HUES6 (cell line): ENCODE data around the gene SH3GL3.

ENCODE experiments used
- H3K27ac ChIP-seq: 2 replicates; pipeline ENCODE4 v1.7.0; 2013; ENCODE audit warnings: low read depth, mild to moderate bottlenecking, low read length, inconsistent platforms
- H3K27me3 ChIP-seq: 2 replicates; pipeline ENCODE4 v1.6.1; 2013; ENCODE audit warnings: low read length; ENCODE audit not compliant: control insufficient read depth, insufficient read depth
- H3K36me3 ChIP-seq: 2 replicates; pipeline ENCODE4 v1.6.1; 2013; ENCODE audit warnings: low read length; ENCODE audit not compliant: control insufficient read depth, insufficient read depth
- H3K4me1 ChIP-seq: 2 replicates; pipeline ENCODE4 v1.6.1; 2013; ENCODE audit warnings: low read length; ENCODE audit not compliant: control insufficient read depth, insufficient read depth
- H3K4me3 ChIP-seq: 2 replicates; pipeline ENCODE4 v1.5.1; 2013; ENCODE audit warnings: low read depth, low read length
- H3K9ac ChIP-seq: one replicate; pipeline ENCODE4 v1.6.1; 2013; ENCODE audit warnings: mild to moderate bottlenecking, low read length
- H3K9me3 ChIP-seq: 2 replicates; pipeline ENCODE4 v1.6.1; 2013; ENCODE audit warnings: low read depth, low read length; ENCODE audit not compliant: control insufficient read depth, insufficient read depth

Gene SH3GL3

DNA sequence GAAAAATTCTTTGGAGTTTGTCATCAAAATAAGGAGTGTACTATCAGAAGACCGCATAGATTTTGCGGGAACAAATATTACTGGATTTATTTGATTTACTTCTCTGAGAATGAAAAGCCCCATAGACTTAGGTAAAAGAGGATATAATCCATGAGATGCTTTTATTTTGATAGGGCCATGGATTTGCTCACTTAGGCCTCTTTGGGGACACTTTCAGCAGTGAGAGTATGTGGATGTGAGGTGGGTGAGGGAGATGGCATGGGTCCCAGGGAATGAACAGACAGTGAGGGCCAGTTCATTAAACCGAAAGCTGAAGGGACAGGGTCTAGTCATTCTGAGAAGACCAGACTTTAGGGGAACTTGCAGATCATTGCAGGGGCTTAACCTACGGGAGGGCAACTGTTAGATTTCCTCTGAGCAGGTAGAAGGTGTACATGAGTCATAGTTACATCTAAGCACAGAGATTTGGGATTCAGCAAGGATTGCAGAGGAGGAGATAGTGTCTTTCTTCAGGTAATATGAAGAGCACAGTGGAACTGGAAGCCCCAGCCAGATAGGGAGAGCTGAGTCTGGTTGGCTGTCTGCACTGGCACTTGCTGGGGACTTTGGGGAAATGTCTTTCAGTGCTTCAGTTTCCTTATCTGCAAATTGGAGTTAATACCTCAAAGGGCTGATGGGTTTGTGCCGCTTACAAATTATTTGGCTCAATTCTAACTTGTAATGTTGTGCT is 30.8 kb downstream of the SH3GL3 start:
- H3K4me3 ChIP-seq, result no peak overlapping the region
- H3K27me3 ChIP-seq, result no peaks in the 10 kb centered on the region
- no peak overlapping the region for H3K27ac ChIP-seq
- H3K9ac ChIP-seq, result no peak overlapping the region
- H3K9me3 ChIP-seq, result no peaks in the 10 kb centered on the region; the same call in 1 of the 2 replicates
- no peaks in the 10 kb centered on the region; the same call in 1 of the 2 replicates for H3K36me3 ChIP-seq
- H3K4me1 ChIP-seq, result peaks cover 19% of the 10 kb centered on the region; the same call in 1 of the 2 replicates

DNA sequence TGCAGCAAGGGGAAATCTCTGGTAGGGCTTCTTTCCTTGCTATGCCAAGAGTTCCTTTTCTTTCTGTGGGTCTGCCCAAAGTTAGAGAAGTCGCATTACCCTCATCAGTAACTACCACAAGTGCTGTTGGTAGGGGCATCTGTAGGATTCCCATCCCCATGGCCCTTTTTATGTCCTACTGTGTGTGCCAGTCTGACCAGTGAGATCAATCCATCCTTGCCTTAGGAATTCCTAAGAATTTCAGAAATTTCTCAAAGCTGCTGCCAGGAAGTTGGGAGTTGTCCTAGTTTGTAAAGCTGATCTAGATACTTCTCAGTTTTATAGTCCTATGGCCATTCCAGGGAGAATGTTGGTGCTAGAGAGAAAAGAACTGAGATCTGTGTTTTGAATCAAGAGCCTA is 36.5 kb downstream of the SH3GL3 start:
- no peak overlapping the region for H3K4me3 ChIP-seq
- no peaks in the 10 kb centered on the region; the same call in 1 of the 2 replicates for H3K36me3 ChIP-seq
- H3K4me1 ChIP-seq, result no peaks in the 10 kb centered on the region
- H3K27ac ChIP-seq, result no peak overlapping the region
- H3K27me3 ChIP-seq, result no peaks in the 10 kb centered on the region
- no peak overlapping the region for H3K9ac ChIP-seq
- peaks cover 14% of the 10 kb centered on the region for H3K9me3 ChIP-seq

DNA sequence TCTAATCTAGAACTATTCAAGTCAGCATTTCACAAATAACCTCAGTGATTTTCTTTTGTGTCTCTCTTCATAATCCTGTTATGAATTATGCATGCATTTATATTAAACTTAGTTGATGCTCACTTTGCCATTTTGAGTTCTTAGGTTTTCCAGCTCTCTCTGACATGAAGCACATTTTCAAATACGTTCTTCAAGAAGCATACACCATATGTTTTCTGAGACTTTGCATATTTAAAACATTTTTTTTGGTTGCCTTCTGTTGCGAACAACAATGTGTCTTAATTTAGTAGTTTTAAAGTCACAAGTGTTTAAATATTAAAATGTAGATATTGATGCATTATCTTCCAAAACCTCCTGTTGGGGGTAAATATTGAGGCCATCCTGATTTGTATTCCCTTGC is 37.5 kb downstream of the SH3GL3 start:
- Histone ChIP-seq H3K27ac (no peak overlapping the region), H3K9ac (no peak overlapping the region), H3K9me3 (peaks cover 14% of the 10 kb centered on the region), H3K27me3 (no peaks in the 10 kb centered on the region), H3K4me1 (no peaks in the 10 kb centered on the region), H3K4me3 (no peak overlapping the region), H3K36me3 (no peaks in the 10 kb centered on the region; the same call in 1 of the 2 replicates)

- Histone ChIP-seq H3K27me3 (no peaks in the 10 kb centered on the region), H3K27ac (no peak overlapping the region), H3K9me3 (peaks cover 14% of the 10 kb centered on the region), H3K9ac (no peak overlapping the region), H3K4me3 (no peak overlapping the region), H3K36me3 (no peaks in the 10 kb centered on the region; the same call in 1 of the 2 replicates), H3K4me1 (no peaks in the 10 kb centered on the region)
Observed at GRCh38 chr15:83486363-83486762, 39.2 kb downstream of the SH3GL3 start.

DNA sequence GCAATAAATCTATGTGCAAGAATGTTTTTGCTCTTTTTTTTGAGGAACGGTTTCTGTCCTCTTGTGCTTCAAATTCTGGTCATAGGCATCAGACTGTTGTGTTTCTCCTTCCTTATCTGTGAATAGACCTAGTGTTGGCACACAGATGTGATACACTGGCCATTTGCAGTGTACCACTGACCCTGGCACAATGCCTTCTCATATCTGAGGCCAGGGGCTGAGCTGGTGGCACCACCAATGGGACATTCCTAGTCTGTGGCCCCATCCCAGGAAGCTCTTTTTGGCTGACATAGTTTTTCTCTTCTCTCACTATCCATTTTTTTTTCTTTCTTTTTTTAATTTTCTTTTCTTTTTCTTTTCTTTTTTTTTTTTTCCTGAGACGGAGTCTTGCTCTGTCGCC is 40.4 kb downstream of the SH3GL3 start:
- H3K36me3 ChIP-seq, result no peaks in the 10 kb centered on the region; the same call in 1 of the 2 replicates
- H3K27ac ChIP-seq, result no peak overlapping the region
- H3K9ac ChIP-seq, result no peak overlapping the region
- no peak overlapping the region for H3K4me3 ChIP-seq
- no peaks in the 10 kb centered on the region for H3K27me3 ChIP-seq
- H3K4me1 ChIP-seq, result no peaks in the 10 kb centered on the region
- peaks cover 14% of the 10 kb centered on the region for H3K9me3 ChIP-seq

DNA sequence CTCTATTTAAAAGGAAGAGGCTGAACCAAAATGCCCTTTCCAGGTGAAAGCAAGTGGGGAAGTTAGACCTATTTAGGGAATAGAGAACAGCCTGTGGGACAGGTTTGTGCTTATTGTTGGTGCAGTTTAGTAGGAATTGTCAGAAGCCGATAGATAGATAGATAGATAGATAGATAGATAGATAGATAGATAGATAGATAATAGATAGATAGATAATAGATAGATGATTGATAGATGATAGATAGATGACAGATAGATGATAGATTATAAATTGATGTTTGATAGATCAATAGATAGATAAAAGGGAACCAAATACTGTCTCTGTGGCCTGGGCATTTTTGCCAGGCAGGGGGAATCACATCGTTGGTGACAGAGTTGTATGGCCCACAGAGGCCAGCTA is 42.5 kb downstream of the SH3GL3 start:
- Histone ChIP-seq H3K27ac (no peak overlapping the region), H3K36me3 (no peaks in the 10 kb centered on the region), H3K9me3 (peaks cover 4% of the 10 kb centered on the region; the same call in 1 of the 2 replicates), H3K4me1 (no peaks in the 10 kb centered on the region), H3K27me3 (no peaks in the 10 kb centered on the region), H3K4me3 (no peak overlapping the region), H3K9ac (no peak overlapping the region)

GRCh38 chr15:83491486-83491885 is 44.3 kb downstream of the SH3GL3 start:
- no peak overlapping the region for H3K27ac ChIP-seq

DNA sequence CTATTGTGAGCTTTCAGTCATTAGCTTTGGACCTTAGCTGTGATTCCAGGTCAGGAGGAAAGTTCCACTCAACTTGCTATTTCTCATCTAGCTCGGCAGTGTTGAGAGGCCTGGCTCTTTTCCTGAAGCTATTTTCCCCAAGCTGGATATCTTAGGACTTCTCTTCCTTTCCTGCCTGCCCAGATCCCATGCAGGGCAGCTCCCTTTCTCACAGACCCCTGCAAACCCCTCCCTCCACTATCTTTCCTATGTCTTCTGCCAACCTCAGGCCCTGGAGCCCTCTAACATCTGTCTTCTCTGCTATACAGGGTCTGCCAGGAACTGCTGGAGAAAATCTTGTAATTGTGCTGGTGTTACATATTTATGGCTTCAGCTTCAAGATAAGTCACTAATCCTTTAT is 49.6 kb downstream of the SH3GL3 start:
- Histone ChIP-seq H3K27me3 (no peaks in the 10 kb centered on the region), H3K9me3 (peaks cover 24% of the 10 kb centered on the region), H3K27ac (no peak overlapping the region), H3K4me3 (no peak overlapping the region), H3K9ac (no peak overlapping the region), H3K36me3 (no peaks in the 10 kb centered on the region), H3K4me1 (peaks cover 16% of the 10 kb centered on the region)

More at GRCh38 chr15:83491486-83491885, 44.3 kb downstream of the SH3GL3 start:
- Histone ChIP-seq H3K9me3 (peaks cover 2% of the 10 kb centered on the region), H3K27me3 (no peaks in the 10 kb centered on the region), H3K36me3 (no peaks in the 10 kb centered on the region), H3K9ac (no peak overlapping the region), H3K4me1 (no peaks in the 10 kb centered on the region), H3K4me3 (no peak overlapping the region)

DNA sequence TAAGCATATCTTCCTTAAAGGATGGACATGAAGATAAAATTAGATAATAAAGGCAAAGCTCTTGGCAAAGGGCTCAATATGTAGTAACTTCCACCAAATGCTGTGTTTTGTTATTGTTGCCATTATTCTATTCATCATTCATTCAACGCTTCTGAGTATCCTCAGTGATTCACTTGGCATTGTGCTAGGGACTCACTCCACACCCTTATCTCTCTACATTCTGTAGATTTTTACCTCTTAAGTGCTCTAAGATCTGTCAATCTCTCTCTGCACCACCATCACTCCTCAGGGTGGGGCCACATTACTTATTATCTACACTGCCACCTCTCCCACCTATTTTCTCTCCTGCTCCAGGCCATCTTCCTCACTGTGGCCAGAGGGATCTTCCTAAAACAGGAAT is 51.2 kb downstream of the SH3GL3 start:
- no peaks in the 10 kb centered on the region for H3K36me3 ChIP-seq
- peak overlapping the region; percentile 83 for H3K27ac ChIP-seq
- no peaks in the 10 kb centered on the region for H3K27me3 ChIP-seq
- no peak overlapping the region for H3K9ac ChIP-seq
- peak overlapping the region; percentile 17; the same call in 1 of the 2 replicates for H3K4me3 ChIP-seq
- H3K9me3 ChIP-seq, result peaks cover 24% of the 10 kb centered on the region
- H3K4me1 ChIP-seq, result peaks cover 16% of the 10 kb centered on the region

GRCh38 chr15:83498801-83499200 is 51.7 kb downstream of the SH3GL3 start:
- Histone ChIP-seq H3K4me3 (peak overlapping the region; percentile 17; the same call in 1 of the 2 replicates), H3K36me3 (no peaks in the 10 kb centered on the region), H3K27ac (peak overlapping the region; percentile 83), H3K9ac (no peak overlapping the region), H3K27me3 (no peaks in the 10 kb centered on the region), H3K4me1 (peaks cover 16% of the 10 kb centered on the region), H3K9me3 (peaks cover 24% of the 10 kb centered on the region)

DNA sequence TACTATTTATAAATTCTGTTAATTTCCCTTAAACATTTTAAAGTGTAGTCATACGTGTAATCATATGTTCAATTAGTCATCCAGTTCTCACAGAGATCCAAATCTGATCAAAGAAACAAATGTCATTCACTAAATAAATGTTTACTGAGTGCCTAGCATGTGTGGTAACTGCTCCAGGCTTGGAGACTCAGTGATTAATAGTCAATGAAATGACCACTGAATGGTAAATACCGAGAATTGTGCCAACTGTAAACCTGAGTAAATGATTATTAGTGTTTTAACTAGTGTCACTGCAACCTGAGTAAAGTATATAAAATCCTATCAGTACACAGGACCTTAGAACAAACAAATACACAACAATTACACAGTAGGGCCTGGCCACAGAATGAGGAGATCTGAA is 52.3 kb downstream of the SH3GL3 start:
- no peak overlapping the region for H3K4me3 ChIP-seq
- H3K9ac ChIP-seq, result no peak overlapping the region
- peak overlapping the region; percentile 83; the same call in 1 of the 2 replicates for H3K27ac ChIP-seq

More for the DNA sequence above, 52.3 kb downstream of the SH3GL3 start:
- Histone ChIP-seq H3K9me3 (peaks cover 24% of the 10 kb centered on the region), H3K36me3 (no peaks in the 10 kb centered on the region), H3K4me1 (peaks cover 16% of the 10 kb centered on the region), H3K27me3 (no peaks in the 10 kb centered on the region)
